GM12878 (cell line): ENCODE results near the gene CALY. TPM values are rescaled to one million over a fixed set of nuclear protein-coding genes. Genes with fewer than 3 reads are reported as not detected.

Experiments
- ATAC-seq: fragments of 200-7000 bp; cut with Tn5 transposase; 3 replicates; pipeline ENCODE4 v1.9.1; 2020; ENCODE audit warnings: mild to moderate bottlenecking, moderate library complexity
- BruUV-seq: library from RNA; stranded (reverse); fragments of 400-500 nt; replicated peaks from 2 replicates; lab custom pipeline; 2021; lab: Mats Ljungman, UMichigan
- CTCF ChIA-PET: fragments of 300-600 bp; sonication (Branson Sonifier 250); formaldehyde crosslinking; extraction: SDS; loops from one replicate; lab custom pipeline; 2021; ENCODE audit warnings: inconsistent platforms; lab: Yijun Ruan, JAX
- POLR2A ChIA-PET: fragments of 350-600 bp; formaldehyde crosslinking; extraction: SDS; loops from one replicate; lab custom pipeline; 2021; ENCODE audit warnings: inconsistent platforms; lab: Charles Lee
- RAD21 ChIA-PET: fragments of 300-600 bp; sonication (Branson Sonifier 250); formaldehyde crosslinking; loops from one replicate; lab custom pipeline; 2023; ENCODE audit warnings: antibody characterized with exemption; ENCODE audit not compliant: unreplicated experiment; lab: Charles Lee
- SMC1A ChIA-PET: fragments of 300-600 bp; sonication (Branson Sonifier 250); formaldehyde crosslinking; loops from one replicate; lab custom pipeline; 2023; ENCODE audit not compliant: unreplicated experiment, uncharacterized antibody; lab: Charles Lee
- DNase-seq: peaks from one replicate; pipeline ENCODE4 v3.0.0-alpha.2; 2011; ENCODE audit warnings: low read depth, low spot score
- FAIRE-seq: peaks from 3 replicates; lab custom pipeline; 2011; peaks lifted over from hg19 to GRCh38; lab: Jason Lieb, UNC
- H2AFZ ChIP-seq: 2 replicates; pipeline ENCODE4 v1.6.0; 2011; ENCODE audit warnings: low read depth, low read length, control low read depth; ENCODE audit not compliant: control insufficient read depth
- H3K27ac ChIP-seq: 2 replicates; pipeline ENCODE4 v1.5.1; 2011; ENCODE audit warnings: control low read depth; ENCODE audit not compliant: control insufficient read depth, insufficient read depth
- H3K27me3 ChIP-seq, 2 experiments: replicated peaks in 1 of 2; 2 replicates each; pipeline versions ENCODE4 v1.6.0 to v1.6.1; 2011; ENCODE audit warnings: low read length in 1 of 2; ENCODE audit not compliant: control insufficient read depth in 2 of 2, insufficient read depth in 2 of 2
- H3K36me3 ChIP-seq, 2 experiments: 2 replicates each; pipeline ENCODE4 v1.5.1; 2011; ENCODE audit warnings: low read length in 1 of 2; ENCODE audit not compliant: control insufficient read depth in 2 of 2, insufficient read depth in 2 of 2
- H3K4me1 ChIP-seq: 2 replicates; pipeline ENCODE4 v1.6.1; 2011; ENCODE audit warnings: mild to moderate bottlenecking, low read length, moderate library complexity, mixed read lengths; ENCODE audit not compliant: control insufficient read depth, insufficient read depth
- H3K4me2 ChIP-seq: 2 replicates; pipeline ENCODE4 v1.6.0; 2011; ENCODE audit warnings: control low read depth; ENCODE audit not compliant: control insufficient read depth, insufficient read depth
- H3K4me3 ChIP-seq: fragments of 200-600 bp; sonication (generic); 2 replicates; pipeline ENCODE4 v1.5.1; 2016
- H3K79me2 ChIP-seq: 2 replicates; pipeline ENCODE4 v1.6.0; 2011; ENCODE audit warnings: low read length; ENCODE audit not compliant: control insufficient read depth, insufficient read depth
- H3K9ac ChIP-seq: 2 replicates; pipeline ENCODE4 v1.8.0; 2011; ENCODE audit warnings: low read length, control low read depth, mixed read lengths; ENCODE audit not compliant: control insufficient read depth, insufficient read depth
- H3K9me3 ChIP-seq: replicated peaks from 3 replicates; pipeline ENCODE4 v1.5.1; 2011; ENCODE audit warnings: mild to moderate bottlenecking, low read length; ENCODE audit not compliant: control insufficient read depth, insufficient read depth
- H4K20me1 ChIP-seq: 2 replicates; pipeline ENCODE4 v1.6.0; 2011; ENCODE audit not compliant: control insufficient read depth, insufficient read depth
- CBFB ChIP-seq: IDR thresholded peaks from 2 replicates; pipeline ENCODE4 v1.6.1; 2016; ENCODE audit warnings: antibody characterized with exemption, low read depth
- EZH2 ChIP-seq: IDR thresholded peaks from 2 replicates; pipeline ENCODE4 v1.6.1; 2012; ENCODE audit warnings: low read depth, mild to moderate bottlenecking, control low read depth, inconsistent platforms, low read length, borderline replicate concordance; ENCODE audit not compliant: control insufficient read depth
- GABPA ChIP-seq: IDR thresholded peaks from 2 replicates; pipeline ENCODE4 v1.6.1; 2014; ENCODE audit warnings: antibody characterized with exemption, low read depth, mild to moderate bottlenecking, inconsistent platforms
- KLF5 ChIP-seq: fragments of 450-650 bp; IDR thresholded peaks from 2 replicates; pipeline ENCODE4 v1.6.1; 2014; ENCODE audit warnings: mild to moderate bottlenecking; ENCODE audit not compliant: partially characterized antibody
- MEF2A ChIP-seq: IDR thresholded peaks from 2 replicates; pipeline ENCODE4 v1.6.1; 2011; ENCODE audit warnings: low read depth, mild to moderate bottlenecking, low read length, moderate library complexity; ENCODE audit not compliant: insufficient read depth
- MYC ChIP-seq: IDR thresholded peaks from 2 replicates; pipeline ENCODE4 v1.6.1; 2011; ENCODE audit warnings: mild to moderate bottlenecking, low read length, moderate library complexity, inconsistent platforms; ENCODE audit not compliant: insufficient read depth, insufficient replicate concordance, insufficient read length, severe bottlenecking
- POLR2A ChIP-seq: IDR thresholded peaks from 2 replicates; pipeline ENCODE4 v1.6.1; 2011; ENCODE audit warnings: low read depth, mild to moderate bottlenecking, low read length
- RAD21 ChIP-seq: IDR thresholded peaks from 2 replicates; pipeline ENCODE4 v1.6.1; 2011; ENCODE audit warnings: mild to moderate bottlenecking, low read depth, low read length, moderate library complexity; ENCODE audit not compliant: insufficient read depth
- RB1 ChIP-seq: fragments of 450-650 bp; formaldehyde crosslinking; IDR thresholded peaks from 2 replicates; pipeline ENCODE4 v1.6.1; 2017; ENCODE audit warnings: mild to moderate bottlenecking, borderline replicate concordance
- SMC3 ChIP-seq: IDR thresholded peaks from 2 replicates; pipeline ENCODE4 v1.6.1; 2011; ENCODE audit warnings: low read length, improper control_type of control experiment, borderline replicate concordance
- SREBF1 ChIP-seq: IDR thresholded peaks from 2 replicates; pipeline ENCODE4 v1.6.1; 2012; ENCODE audit warnings: mild to moderate bottlenecking, low read length
- SUZ12 ChIP-seq: fragments of 200-600 bp; sonication (generic); IDR thresholded peaks from one replicate; pipeline ENCODE4 v1.6.1; 2018; ENCODE audit warnings: antibody characterized with exemption, mild to moderate bottlenecking; ENCODE audit not compliant: unreplicated experiment
- TAF1 ChIP-seq: IDR thresholded peaks from 2 replicates; pipeline ENCODE4 v1.6.1; 2011; ENCODE audit warnings: mild to moderate bottlenecking, low read depth, low read length, borderline replicate concordance
- ZNF384 ChIP-seq: IDR thresholded peaks from 2 replicates; pipeline ENCODE4 v1.6.1; 2012; ENCODE audit warnings: low read depth, mild to moderate bottlenecking, low read length, improper control_type of control experiment, borderline replicate concordance
- WGBS: methylation state at CpG from one replicate; pipeline ENCODE4 v1.1.6; 2016; ENCODE audit warnings: low lambda C conversion rate; ENCODE audit not compliant: insufficient replicate concordance, insufficient coverage; ENCODE audit errors: missing lambda C conversion rate; 5-methylcytosine and 5-hydroxymethylcytosine counted together
- in situ Hi-C: fragments of 300-500 bp; cut with MboI; formaldehyde crosslinking; loops from 9 replicates; pipeline ENCODE4 v1.14.3; 2018; ENCODE audit warnings: mixed read lengths
- intact Hi-C: fragments of 100-400 bp; cut with micrococcal nuclease; formaldehyde crosslinking; loops from one replicate; pipeline ENCODE4 v1.14.2; 2022; ENCODE audit not compliant: unreplicated experiment
- polyA plus RNA-seq, 11 experiments: library from polyadenylated mRNA; depleted of rRNA in 4 of 11; unstranded in 6 of 11; stranded (reverse) in 5 of 11; fragments of >200 nt; fragmentation: Nextera tagmentation in 4 of 11; fragmentation: Illumina TruSeq in 1 of 11; extraction: Ambion mirVana in 4 of 11; extraction: Trizol in 1 of 11; gene quantifications; 1 replicate in 1 of 11; 2 replicates in 10 of 11; pipeline versions ENCODE4 v1.2.1 to v1.2.3, GENCODE V29; 2011 to 2016; ENCODE audit warnings: inconsistent platforms in 2 of 11, missing spikeins in 2 of 11, low read depth in 1 of 11
- total RNA-seq, 4 experiments: library from RNA; depleted of rRNA in 3 of 4; stranded (reverse); fragments of >200 nt in 3 of 4; fragmentation: Illumina TruSeq in 1 of 4; extraction: Trizol in 1 of 4; gene quantifications; 2 replicates each; pipeline versions ENCODE4 v1.2.1 to v1.2.3, GENCODE V29; 2013 to 2021
- TF ChIP-seq, protein P1 (sequence below): fragments of 450-650 bp; IDR thresholded peaks from 2 replicates; pipeline ENCODE4 v1.6.1; 2017; ENCODE audit warnings: borderline replicate concordance
- TF ChIP-seq, protein P2 (sequence below): fragments of 450-650 bp; IDR thresholded peaks from 2 replicates; pipeline ENCODE4 v1.6.1; 2016; ENCODE audit warnings: mild to moderate bottlenecking

The CALY gene
- total and polyA plus RNA-seq, 10 of the 15 experiments (the other 5 are each of a cell fraction or from before 2014, with no cell fraction given) = 0.07 TPM; not detected in 9

DNA sequence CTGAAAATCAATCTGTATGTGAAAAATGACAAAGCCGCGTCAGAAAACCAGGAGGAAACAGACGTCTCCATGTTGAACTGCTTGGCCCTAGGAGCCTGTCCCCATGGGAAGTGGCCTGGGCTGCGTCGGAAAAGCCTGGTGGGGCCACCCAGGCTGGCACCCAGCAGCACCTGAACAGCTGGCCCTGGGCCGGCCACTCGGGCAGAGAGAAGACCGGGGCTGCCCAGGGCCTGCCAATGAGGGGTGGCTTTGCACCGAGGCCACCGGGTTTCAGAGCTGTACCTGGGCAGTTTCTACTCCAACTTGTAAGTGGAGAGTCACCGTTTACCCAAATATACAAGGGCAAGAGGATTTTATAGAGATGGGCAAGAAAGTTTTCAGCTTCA lies 22.2 kb upstream of the CALY start:
- no peak for FAIRE-seq

More for the DNA sequence above, 22.2 kb upstream of the CALY start:
- intact Hi-C loops (no loop called here), in situ Hi-C loops (no loop called here)
- no peak overlapping the region for H3K4me3 ChIP-seq
- H3K9ac ChIP-seq = no peak overlapping the region
- no peak overlapping the region for H3K4me2 ChIP-seq
- DNase-seq = no peak
- H3K9me3 ChIP-seq = no peaks in the 10 kb centered on the region
- BruUV-seq = no TSS peak
- H3K4me1 ChIP-seq = peaks cover 18% of the 10 kb centered on the region
- ChIA-PET POLR2A (interaction anchor here (1.0 kb wide), 1 partner anchor 12 kb away, joined by 4 read pairs; no protein-coding TSS in a partner anchor), CTCF (interaction anchor here (1.5 kb wide), 1 partner anchor 30 kb away, joined by 6 read pairs; no protein-coding TSS in a partner anchor), SMC1A (no interaction called here), RAD21 (no interaction called here)
- H2AFZ ChIP-seq = no peak overlapping the region
- no peak for TF ChIP-seq TAF1
- no peak for TF ChIP-seq CBFB
- TF ChIP-seq, protein P1, sequence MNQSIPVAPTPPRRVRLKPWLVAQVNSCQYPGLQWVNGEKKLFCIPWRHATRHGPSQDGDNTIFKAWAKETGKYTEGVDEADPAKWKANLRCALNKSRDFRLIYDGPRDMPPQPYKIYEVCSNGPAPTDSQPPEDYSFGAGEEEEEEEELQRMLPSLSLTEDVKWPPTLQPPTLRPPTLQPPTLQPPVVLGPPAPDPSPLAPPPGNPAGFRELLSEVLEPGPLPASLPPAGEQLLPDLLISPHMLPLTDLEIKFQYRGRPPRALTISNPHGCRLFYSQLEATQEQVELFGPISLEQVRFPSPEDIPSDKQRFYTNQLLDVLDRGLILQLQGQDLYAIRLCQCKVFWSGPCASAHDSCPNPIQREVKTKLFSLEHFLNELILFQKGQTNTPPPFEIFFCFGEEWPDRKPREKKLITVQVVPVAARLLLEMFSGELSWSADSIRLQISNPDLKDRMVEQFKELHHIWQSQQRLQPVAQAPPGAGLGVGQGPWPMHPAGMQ = no peak
- TF ChIP-seq MEF2A = no peak
- TF ChIP-seq SREBF1 = no peak
- TF ChIP-seq SMC3 = no peak
- no peak for TF ChIP-seq MYC
- no peak for TF ChIP-seq ZNF384
- TF ChIP-seq RB1 = no peak
- no peak for TF ChIP-seq RAD21
- no peak for TF ChIP-seq SUZ12
- no peak for TF ChIP-seq GABPA
- TF ChIP-seq EZH2 = no peak
- TF ChIP-seq POLR2A = no peak
- no peak for TF ChIP-seq KLF5
- TF ChIP-seq, protein P2, sequence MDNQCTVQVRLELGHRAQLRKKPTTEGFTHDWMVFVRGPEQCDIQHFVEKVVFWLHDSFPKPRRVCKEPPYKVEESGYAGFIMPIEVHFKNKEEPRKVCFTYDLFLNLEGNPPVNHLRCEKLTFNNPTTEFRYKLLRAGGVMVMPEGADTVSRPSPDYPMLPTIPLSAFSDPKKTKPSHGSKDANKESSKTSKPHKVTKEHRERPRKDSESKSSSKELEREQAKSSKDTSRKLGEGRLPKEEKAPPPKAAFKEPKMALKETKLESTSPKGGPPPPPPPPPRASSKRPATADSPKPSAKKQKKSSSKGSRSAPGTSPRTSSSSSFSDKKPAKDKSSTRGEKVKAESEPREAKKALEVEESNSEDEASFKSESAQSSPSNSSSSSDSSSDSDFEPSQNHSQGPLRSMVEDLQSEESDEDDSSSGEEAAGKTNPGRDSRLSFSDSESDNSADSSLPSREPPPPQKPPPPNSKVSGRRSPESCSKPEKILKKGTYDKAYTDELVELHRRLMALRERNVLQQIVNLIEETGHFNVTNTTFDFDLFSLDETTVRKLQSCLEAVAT = no peak
- H3K36me3 ChIP-seq = peaks cover 0 to 5% of the 10 kb centered on the region in 2 experiments; a peak in 2 of 4 replicates
- no peaks in the 10 kb centered on the region; the same call in 1 of the 2 replicates for H3K79me2 ChIP-seq
- no peak overlapping the region for H3K27ac ChIP-seq
- WGBS = 85% methylated on average over 11 of the region's 11 CpGs
- H4K20me1 ChIP-seq = no peaks in the 10 kb centered on the region
- H3K27me3 ChIP-seq = no peaks in the 10 kb centered on the region
- no peak for ATAC-seq
